Skin epidermis (tissue), 12 donors: Measurements from ENCODE around the gene ATP8B1.
A peak's percentile ranks its signal among the peaks of the same experiment; 100 is the strongest.

Source experiments
- H3K27ac ChIP-seq, 21 experiments: fragments of 200-600 bp; sonication (generic) in 11 of 21; one replicate each; pipeline ENCODE4 v1.5.0; 2020; ENCODE audit warnings: mild to moderate bottlenecking in 3 of 21, inconsistent platforms in 2 of 21, moderate library complexity in 2 of 21
- H3K4me3 ChIP-seq, 7 experiments: fragments of 200-600 bp; sonication (generic) in 2 of 7; one replicate each; pipeline ENCODE4 v1.5.0; 2020; ENCODE audit warnings: inconsistent platforms in 2 of 7, mild to moderate bottlenecking in 2 of 7, moderate library complexity in 1 of 7

ATP8B1 gene

DNA sequence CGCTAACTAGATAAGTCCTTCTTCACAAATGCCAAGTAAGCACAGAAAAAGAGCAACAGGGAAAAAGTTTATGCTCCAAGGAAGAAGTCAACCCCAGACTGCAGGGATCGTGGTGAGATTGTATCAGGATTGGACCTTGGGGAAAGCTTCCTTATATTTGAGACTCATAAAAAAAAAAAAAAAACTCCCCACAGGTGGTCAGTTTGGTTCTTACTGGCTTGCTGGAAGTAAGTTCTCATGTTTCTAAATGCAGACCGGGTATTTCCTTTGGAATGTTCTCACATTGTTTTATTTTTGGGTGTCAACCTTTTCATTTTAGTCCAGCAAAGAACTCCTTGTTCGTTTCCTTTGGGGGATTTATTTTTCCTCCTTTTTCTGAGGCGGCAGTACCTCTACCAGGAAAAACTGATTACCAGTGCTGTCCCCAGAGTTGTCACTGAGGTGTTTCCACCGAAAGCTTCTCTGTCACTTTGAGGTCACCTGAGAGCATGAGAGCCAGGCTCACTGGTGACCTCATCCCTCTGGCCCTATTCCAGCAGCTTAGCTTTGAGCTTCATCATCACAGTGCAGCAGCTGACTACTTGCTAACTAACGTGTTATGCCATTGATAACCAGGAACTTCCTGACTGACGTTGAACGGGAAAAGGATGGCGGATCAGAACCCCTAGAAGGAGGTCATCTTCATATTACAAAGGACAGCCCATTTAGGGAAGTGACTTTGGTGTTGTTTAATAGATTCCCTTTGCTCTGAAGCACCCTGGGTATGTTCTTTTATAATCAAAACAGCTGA is 16.8 kb upstream of the ATP8B1 start:
- peak overlapping the region in 2 of 21 experiments; percentile 18 to 22 for H3K27ac ChIP-seq
- H3K4me3 ChIP-seq = no peak overlapping the region

DNA sequence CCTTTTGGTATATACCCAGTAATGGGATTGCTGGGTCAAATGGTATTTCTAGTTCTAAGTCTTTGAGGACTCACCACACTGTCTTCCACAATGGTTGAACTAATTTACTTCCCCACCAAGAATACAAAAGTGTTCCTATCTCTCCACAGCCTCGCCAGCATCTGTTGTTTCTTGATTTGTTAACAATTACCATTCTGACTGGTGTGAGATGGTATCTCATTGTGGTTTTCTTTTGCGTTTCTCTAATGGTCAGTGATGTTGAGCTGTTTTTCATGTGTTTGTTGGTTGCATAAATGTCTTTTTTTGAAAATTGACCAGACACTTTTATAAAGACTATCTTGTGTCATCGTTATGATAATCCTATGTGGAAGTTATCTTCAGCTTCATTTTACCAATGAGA is 16.0 kb upstream of the ATP8B1 start:
- Histone ChIP-seq H3K4me3 (no peak overlapping the region), H3K27ac (no peak overlapping the region)

DNA sequence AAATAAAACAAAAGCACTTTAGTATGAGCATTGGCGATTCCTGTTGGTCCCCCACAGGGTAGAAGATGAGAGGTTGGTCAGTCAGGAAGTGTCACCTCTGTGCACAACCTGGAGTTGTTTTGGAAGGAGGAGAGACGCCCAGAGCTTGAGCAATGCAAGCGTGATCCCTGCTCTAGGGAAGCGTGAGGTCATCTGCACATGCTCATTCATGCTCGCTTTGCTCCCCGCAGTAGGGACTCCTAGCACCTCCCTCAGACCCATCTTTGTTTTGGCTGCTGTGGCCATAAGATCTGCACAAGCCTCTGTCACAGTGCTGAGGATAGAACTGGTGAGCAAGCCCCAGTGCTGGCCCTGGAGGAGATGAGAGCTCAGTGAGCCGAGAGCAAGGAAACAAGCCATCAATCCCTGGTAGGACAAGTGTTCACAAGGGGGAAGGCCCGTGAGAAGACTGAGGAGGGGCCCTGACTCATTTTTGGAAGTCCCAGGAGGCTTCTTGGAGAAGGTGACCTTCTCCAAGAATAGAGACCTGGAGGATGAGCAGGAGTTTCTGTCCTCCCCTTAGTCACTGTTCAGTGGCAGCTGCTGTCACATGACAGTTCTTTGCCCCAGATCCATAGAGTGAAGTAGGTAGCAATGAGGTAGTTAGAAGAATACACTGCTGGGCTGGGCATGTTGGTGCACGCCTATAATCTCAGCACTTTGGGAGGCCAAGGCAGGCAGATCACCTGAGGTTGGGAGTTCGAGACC is 13.3 kb upstream of the ATP8B1 start:
- H3K27ac ChIP-seq = peak overlapping the region in 2 of 21 experiments; percentile 8 to 19
- H3K4me3 ChIP-seq = no peak overlapping the region

DNA sequence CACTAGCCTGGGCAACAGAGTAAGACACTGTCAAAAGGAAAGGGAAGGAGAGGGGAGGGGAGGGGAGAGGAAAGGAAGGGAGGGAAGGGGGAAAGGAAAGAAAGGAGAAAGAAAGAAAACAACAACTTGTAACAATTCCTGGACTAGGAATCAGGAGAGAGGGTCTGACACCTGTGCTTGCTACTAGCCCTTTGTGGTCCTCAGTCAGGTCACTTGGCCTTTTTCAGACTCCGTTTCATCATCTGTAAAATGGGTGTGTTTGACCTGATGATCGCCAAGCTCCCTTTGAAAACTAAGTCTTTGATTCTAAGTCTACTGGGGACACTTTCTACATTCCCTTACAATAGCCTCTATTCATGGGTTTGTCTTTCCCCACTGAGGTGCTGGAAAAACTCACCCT is 11.4 kb upstream of the ATP8B1 start:
- Histone ChIP-seq H3K27ac (no peak overlapping the region), H3K4me3 (no peak overlapping the region)

DNA sequence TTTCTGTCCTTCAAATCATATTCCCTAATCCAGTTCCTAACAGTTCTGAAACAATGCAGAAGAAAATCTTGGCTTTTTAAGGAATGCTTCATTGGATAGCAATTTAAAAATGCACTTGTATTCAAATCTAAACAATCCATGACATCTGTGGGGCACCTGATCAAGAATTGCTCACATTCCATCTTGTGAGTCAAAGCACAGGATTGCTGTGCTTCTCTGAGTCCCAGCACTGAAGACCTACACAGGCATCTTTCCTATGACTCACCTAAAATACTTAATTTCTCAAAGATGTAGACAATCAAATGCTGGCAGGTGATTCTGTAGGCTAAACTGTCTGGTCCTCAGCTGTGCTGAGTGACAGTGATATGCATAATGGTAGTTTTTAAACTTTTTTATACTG is 10.1 kb upstream of the ATP8B1 start:
- no peak overlapping the region for H3K27ac ChIP-seq
- H3K4me3 ChIP-seq = no peak overlapping the region

DNA sequence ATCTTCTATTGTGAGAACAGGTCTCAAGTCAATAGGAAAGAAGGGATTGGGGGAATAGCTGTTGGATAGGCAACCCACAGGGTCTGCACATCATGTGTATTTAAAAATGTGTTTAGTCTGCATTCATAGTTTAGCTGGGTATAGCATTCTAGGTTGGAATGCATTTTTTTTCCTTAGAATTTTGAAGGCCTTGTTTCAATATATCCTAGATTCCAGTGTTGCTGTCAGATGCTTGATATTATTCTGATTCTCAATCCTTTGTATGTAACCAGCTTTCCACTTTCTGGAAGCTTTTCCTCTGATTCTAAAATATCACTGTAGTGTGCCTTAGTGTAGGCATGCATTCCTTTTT is 9.0 kb upstream of the ATP8B1 start:
- Histone ChIP-seq H3K4me3 (no peak overlapping the region), H3K27ac (no peak overlapping the region)

DNA sequence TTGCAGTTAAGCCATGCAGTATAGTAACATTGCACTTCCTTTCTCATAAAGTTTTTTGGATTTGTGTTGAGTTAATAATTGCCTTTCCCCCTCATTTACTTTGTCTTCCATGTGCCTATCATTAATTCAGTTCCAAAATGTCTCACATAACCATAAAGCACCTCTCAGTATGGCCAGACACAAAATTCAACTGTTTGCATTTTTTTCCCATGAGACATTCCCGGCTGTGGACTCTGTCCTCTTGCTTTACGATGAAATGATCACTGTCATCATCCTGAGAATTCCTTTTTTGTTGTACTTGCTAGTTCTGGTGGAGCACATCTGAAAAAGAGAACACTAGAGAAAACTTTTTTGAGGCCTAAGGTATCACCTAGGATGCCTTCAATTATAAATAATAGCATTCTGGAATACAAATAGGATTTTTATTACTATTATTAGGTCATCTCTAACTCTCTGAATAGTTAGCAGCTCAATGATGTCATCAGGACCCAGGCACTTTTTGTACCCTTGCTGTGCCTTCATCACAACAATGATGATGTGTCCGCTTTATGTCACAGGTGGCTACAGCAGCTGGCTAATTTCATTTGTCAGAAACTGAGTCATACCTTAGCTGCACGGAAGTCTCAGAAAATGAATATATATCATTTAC is 8.5 kb upstream of the ATP8B1 start:
- Histone ChIP-seq H3K4me3 (no peak overlapping the region), H3K27ac (no peak overlapping the region)

DNA sequence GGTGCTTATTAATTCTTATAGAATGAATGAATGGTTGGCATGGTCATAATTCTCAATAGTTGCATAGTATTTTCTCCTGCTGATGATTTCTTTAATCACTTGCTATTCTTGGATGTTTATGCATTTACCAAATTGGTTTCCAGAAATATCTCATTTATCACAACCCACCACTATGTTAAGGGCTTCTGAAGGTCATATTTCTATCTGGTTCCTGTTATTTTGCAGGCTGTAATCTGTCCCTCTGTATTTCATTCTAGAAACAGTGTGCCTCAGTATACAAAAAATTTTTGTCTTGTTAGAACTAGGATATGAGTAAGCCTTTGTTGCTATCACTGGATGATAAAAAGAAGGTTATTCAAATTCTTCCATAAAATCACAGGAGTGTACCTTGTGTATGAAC is 6.1 kb upstream of the ATP8B1 start:
- H3K27ac ChIP-seq = no peak overlapping the region
- H3K4me3 ChIP-seq = no peak overlapping the region

DNA sequence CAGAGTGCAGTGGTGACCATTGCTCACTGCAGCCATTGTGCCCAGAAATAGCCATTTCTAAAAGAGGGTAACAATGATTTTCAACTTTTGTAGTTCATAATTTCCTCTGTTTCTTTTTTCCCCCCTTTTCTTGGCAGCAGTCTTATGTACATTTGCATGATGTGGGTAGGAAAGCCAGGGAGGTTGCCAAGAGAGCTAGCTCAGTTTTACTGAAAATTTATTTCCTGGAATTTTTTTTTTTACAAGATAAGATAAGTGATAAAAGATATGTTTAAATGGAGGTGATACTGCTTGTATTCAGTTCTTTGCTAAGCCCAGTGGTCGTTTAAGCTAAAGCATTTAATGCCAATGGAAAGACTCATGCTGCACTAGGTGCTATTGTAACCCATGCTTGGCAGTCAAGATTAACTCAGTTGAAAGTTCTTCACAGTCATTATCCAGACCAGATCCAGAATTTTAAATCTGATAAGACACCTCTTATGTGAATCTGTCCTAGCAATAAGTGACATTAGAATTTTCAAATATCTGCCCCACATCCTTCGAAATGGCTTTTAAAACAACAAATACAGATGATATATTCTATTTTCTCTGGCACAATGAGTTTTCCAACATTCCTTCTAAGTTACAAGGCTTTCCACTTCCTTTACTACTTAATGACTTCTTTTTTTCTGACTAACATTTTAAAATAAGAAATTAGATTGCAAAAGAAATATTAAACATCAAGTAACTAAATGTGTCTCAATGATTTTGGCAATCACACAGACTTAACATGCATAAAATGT is 4.4 kb upstream of the ATP8B1 start:
- Histone ChIP-seq H3K27ac (peak overlapping the region in 10 of 21 experiments; percentile 17 to 66 (median 34)), H3K4me3 (no peak overlapping the region)

DNA sequence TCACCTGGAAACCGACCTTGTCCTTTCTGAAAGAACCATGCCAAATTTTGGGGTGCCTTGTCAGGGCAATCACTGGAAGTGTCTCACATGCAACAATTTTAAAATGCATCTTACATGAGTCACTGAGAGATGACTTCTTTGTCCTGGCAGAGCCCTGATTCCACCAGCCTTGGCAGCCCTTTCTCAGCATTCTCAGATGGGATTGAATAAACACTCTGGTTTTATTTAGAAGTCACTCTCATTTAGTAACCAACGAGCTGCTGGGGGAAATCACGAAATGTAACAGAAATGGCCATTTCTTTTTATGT is 3.8 kb upstream of the ATP8B1 start:
- Histone ChIP-seq H3K27ac (peak overlapping the region in 8 of 21 experiments; percentile 17 to 66 (median 34)), H3K4me3 (no peak overlapping the region)

DNA sequence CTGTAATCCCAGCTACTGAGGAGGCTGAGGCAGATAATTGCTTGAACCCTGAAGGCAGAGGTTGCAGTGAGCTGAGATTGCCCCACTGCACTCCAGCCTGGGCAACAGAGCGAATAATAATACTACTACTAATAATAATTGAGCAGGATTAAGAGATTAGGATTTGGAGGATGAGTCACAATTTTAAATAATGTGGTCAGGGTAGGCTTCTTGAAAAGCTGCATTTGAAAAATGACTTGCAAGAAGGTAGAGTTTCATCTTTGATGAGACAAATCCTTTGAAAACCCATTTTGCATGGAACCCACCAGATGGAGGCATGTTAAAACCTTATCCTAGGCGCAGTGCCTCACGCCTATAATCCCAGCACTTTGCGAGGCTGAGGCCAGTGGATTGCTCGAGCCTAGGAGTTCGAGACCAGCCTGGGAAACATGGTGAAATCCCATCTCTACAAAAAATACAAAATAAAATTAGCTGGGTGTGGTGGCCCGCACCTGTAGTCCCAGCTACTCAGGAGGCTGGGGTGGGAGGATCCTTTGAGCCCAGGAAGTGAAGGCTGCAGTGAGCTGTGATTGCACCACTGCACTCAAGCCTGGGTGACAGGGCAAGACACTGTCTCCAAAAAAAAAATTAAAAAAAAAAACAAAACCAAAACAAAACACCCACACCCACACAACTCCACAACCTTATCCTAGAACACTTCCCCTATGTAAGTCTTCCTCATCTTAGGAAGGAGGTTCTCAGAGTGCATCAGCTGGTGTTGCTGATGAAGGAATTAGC is 3.3 kb upstream of the ATP8B1 start:
- no peak overlapping the region for H3K4me3 ChIP-seq
- peak overlapping the region in 7 of 21 experiments; percentile 4 to 66 (median 19) for H3K27ac ChIP-seq

DNA sequence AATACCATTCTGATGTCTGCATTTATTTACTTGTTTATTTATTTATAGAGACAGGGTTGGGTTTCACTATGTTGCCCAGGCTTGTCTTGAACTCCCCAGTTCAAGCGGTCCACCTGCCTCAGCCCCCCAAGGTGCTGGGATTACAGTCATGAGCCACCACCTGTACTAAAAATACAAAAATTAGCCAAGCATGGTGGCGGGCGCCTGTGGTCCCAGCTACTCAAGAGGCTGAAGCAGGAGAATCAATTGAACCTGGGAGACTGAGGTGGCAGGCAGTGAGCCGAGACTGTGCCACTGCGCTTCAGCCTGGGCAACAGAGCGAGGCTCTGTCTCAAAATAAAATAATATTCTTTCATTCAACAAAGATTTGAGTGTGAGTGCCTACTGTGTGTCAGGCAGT is 2.0 kb upstream of the ATP8B1 start:
- Histone ChIP-seq H3K27ac (no peak overlapping the region), H3K4me3 (no peak overlapping the region)

DNA sequence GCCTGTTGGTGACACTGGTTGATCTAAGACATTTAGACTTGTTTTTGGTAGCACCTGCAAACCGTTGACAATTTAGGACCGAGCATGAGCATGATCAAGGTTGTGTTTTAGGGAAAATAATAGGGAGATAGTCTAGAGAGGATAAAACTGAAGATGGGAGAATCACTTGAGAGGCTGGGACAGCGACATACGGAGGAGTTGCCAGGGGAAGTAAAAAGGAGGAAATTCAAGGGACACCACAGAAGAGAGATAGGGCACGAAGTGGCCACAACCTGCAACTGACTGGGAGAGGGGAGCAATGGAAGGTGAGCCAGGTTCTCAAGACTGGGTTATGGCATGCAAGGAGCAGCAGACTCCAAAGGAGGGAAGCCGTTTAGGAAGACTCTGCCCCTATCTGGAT is 1.4 kb upstream of the ATP8B1 start:
- peak overlapping the region in 1 of 21 experiments; percentile 41 for H3K27ac ChIP-seq
- H3K4me3 ChIP-seq = no peak overlapping the region

DNA sequence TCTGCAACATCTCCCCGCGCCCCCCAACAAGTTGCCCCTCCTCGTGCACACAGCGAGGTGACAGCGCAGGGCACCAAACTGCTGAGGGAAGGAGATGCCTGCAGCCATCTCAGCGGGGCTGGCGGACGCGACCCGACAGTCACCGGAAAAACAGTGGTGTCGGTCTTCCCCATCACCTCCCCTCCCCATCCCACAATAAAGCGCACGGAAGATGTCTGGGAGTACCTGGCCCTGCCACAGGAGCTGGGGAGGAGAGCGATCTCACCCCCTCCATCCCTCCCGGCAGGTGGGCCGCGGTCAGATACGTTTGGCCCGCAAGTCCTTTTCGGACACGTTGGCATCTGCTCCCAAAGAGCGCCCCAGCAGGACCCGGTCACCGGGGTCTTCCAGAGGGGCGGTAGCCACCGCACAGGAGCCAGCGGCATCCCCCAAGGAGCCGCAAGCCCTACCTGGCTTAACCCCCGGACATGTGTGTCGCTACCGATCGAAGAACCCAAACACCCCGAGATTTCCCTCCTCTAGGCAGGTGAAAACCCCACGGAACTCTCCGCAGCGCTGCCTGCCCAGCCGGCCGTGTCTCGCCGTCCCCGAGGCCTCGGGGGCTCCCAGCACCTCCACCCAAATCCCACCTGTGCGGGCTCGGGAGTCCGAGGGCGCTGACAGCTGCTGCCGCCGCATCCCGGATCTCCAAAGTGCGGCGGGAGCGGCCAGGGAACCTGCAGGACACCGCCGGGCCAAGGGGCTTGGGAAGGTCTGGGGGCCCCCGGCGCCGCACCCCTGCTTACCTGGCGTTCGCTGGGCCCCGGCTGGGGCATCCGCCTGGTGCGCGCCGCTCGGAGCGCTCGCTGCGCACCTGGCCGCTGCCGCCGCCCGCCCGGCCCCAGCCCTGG is 657 bp downstream of the ATP8B1 start:
- Histone ChIP-seq H3K4me3 (peak overlapping the region; percentile 57 to 83 (median 74)), H3K27ac (peak overlapping the region in 20 of 21 experiments; percentile 34 to 92 (median 78))

DNA sequence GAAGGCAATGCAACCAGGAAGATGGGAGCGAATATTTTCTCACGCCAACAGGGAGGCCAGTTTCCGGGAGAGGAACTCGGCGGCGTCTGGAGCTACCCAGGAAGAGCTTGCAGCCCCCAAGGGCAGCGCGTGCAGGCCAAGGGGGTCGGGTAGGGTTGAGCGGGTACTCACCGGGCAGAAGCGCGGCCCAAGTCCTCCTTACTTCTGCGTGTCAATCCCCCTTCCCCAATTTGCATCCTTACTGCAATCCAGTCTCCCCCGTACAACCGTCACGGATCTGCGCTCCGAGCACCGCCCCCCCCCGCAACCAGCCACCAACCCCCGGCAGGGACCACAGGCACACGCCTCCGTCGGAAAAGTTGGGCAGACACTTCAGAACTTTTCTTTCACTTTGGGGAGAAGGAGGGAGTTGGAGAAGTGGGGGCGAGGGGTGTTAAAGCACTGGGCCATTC is 1.3 kb downstream of the ATP8B1 start:
- Histone ChIP-seq H3K27ac (peak overlapping the region in 14 of 21 experiments; percentile 15 to 92 (median 52)), H3K4me3 (peak overlapping the region; percentile 57 to 83 (median 74))

DNA sequence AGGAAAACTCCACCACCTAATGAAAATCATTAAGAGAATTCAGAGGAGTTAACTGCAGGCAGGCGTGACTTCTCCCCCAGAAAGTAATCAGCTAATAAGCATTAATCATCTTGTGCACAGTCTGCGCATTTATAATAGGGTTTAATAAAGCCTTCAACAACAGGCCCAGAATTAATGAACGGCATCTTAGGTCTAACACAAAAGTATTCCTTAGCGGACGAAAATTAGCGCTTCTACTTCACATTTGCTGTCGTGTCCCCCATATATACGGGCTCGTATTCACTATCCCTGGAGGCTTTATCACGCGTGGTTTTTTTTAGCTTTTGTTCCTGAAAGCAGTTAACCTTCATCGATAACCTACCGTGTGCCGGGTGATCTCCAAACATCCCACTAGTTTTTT is 1.8 kb downstream of the ATP8B1 start:
- Histone ChIP-seq H3K4me3 (peak overlapping the region; percentile 57 to 83 (median 74)), H3K27ac (peak overlapping the region in 13 of 21 experiments; percentile 15 to 92 (median 50))

DNA sequence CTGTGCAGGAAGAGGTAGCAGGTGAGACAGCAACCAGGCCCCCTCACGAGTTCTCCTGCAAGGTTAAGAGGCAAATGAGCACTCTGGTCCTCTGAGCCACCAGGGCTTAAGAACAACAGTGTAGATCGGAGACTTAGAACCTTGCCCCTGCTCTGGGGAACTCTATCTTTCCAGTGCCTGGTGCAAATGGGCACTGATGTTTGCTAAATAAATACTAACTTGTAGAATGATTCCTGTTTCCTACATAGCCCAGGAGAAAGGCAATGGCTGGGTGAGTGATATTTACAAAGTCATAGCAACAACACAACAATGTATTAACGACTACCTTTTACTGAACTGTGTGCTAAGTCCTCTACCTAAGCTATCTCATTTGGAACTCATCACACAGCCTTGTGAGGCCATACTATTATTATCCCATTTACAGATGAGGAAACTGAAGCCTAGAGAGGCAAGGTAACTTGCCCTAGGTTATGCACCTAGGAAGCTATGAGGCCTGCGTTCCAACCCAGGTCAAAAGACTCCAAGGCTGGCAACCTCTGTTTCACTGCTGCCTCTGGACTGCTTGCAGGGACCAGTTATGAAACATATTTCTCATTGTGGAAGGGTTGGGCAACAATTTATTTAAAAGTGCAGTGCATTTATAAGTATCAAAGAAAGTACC is 4.3 kb downstream of the ATP8B1 start:
- H3K4me3 ChIP-seq = no peak overlapping the region
- no peak overlapping the region for H3K27ac ChIP-seq

DNA sequence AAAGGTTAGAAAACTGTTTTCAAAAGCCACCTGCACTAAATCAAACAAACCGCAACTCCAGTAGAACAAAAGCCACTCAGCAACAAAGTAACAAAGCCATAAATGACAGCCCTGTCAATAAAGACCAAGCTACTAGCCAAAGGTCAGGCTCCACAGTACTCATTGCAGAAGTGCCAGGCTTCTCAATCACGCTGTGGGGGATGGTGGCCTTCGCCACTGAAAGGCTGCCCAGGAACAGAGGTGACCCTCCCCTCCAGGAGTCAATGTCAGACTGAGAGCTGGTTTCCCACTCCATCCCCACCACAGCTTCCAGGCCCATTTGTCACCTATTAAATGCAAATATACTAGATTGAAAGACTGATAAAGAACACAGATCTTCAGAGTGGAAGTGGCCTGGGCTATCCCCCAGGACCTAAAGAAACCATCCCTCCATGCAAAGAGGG is 5.9 kb downstream of the ATP8B1 start:
- H3K4me3 ChIP-seq = no peak overlapping the region
- H3K27ac ChIP-seq = no peak overlapping the region
